GM12892 (cell line): ENCODE results near the gene ATOH8.

Source experiments
- DNase-seq: peaks from one replicate; pipeline ENCODE4 v3.0.0; 2011; ENCODE audit not compliant: insufficient read length
- FAIRE-seq: peaks from 2 replicates; lab custom pipeline; 2011; peaks lifted over from hg19 to GRCh38; lab: Jason Lieb, UNC
- POLR2A ChIP-seq: IDR thresholded peaks from 2 replicates; pipeline ENCODE4 v1.6.1; 2011; ENCODE audit warnings: low read depth, low read length, control low read depth
- POLR2AphosphoS5 ChIP-seq: IDR thresholded peaks from 2 replicates; pipeline ENCODE4 v1.6.1; 2011; ENCODE audit warnings: low read depth, low read length, control low read depth
- TAF1 ChIP-seq: IDR thresholded peaks from 2 replicates; pipeline ENCODE4 v1.6.1; 2011; ENCODE audit warnings: low read depth, mild to moderate bottlenecking, control low read depth, low read length, borderline replicate concordance

The ATOH8 gene

DNA sequence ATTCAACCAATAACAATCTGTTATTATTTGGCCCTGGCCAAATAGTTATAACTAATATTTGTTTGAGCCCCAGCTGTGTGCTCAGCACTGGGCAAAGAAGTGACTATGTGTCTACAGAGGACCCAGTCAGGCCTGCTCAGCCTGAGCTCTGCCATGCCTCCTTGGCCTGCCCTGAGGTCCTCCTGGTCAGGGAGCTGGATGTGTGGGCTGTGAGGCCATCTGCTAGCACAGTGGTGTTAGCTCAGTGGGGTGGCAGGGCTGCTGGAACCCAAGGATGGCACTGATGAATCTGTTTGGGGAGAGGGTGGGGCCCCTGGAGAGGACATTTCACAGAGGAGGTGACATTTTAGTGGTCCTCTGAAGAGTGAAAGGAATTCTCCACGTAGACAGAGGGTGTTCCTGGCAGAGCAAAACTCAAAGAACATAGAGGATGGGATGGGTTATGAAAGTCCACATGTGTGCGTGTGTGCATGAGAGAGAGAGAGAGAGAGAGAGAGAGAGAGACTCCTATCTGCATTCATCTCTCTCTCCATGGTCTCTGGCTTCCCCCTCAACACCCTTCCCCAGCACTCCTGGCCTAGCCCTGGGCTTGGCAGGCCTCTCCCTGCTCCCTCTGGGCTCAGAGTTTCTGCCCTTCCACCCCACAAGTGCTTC lies 21.2 kb upstream of the ATOH8 start:
- TF ChIP-seq POLR2AphosphoS5 (no peak), TAF1 (no peak), POLR2A (no peak)
- FAIRE-seq (no peak), DNase-seq (no peak)

DNA sequence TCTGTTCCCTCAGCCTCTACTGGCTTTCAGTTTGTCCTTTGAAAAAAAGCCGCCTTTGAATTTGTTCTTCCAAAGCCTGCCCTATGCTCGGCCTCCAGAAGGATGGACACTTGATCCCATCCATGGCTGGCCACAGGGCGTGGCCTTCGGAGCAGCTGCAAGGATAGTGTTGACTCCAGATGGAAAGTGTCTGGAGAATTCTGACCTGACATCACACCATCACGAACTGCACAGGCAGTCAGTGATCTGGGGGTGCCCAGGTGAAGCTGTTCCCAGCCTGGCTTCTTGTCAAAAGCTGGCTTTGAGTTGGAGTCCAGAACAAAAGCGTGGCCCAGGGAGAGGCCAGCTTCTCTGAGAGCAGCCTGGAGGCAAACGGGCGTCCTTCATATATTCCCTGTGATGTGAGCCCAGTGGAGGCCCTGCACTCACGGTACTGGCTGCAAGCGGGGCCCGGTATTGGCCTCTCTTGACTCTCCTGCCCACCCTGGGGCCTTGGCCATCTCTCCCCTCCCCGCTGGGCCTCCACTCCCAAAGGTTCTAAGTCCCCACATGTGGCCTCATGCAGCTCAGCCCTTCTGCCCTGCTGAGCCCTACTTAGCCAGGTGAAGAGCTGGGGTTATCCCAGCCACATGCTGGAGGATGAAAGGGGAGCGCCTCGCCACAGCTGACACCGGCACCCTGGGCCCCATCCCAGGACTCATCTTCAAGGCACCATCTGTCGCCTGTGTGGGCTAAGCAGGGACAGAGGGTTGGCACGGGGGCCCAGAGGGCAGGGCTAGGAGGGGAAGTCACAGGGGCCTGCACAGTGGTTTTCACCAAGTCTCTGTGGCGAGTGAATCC lies 20.4 kb upstream of the ATOH8 start:
- FAIRE-seq, result no peak
- no peak for TF ChIP-seq TAF1
- no peak for TF ChIP-seq POLR2AphosphoS5
- no peak for TF ChIP-seq POLR2A

DNA sequence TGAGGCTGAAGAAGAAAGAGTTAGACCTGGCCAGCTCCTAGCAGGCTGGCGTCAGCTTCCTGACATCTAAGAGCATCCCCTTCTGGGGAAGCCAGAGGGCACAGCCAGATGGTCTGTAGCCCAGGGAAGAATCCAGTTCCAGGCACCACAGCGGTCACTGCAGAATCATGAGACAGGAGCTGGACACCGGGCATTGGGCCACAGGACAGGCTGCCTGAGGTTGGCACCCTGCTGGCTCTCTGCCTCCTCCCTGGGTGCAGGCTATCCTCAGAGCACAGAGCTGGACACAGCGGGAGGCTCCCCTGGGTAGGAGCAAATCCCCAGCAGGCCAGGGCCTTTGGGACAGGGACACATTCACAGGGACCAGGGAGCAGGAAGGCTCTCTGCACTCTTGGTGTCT lies 19.8 kb upstream of the ATOH8 start:
- FAIRE-seq (no peak), DNase-seq (no peak)
- TF ChIP-seq POLR2AphosphoS5 (no peak), POLR2A (no peak), TAF1 (no peak)

More for the DNA sequence above, 20.4 kb upstream of the ATOH8 start:
- DNase-seq, result no peak

GRCh38 chr2:85734942-85735608 lies 18.7 kb upstream of the ATOH8 start:
- FAIRE-seq (no peak), DNase-seq (no peak)
- no peak for TF ChIP-seq POLR2A
- TF ChIP-seq POLR2AphosphoS5, result no peak
- TF ChIP-seq TAF1, result no peak

GRCh38 chr2:85735691-85736090 lies 18.1 kb upstream of the ATOH8 start:
- FAIRE-seq (no peak), DNase-seq (no peak)
- no peak for TF ChIP-seq POLR2AphosphoS5
- no peak for TF ChIP-seq POLR2A
- no peak for TF ChIP-seq TAF1

- TF ChIP-seq POLR2A (no peak), TAF1 (no peak), POLR2AphosphoS5 (no peak)
- FAIRE-seq (no peak), DNase-seq (no peak)
Observed at GRCh38 chr2:85736456-85737355, 17.1 kb upstream of the ATOH8 start.

DNA sequence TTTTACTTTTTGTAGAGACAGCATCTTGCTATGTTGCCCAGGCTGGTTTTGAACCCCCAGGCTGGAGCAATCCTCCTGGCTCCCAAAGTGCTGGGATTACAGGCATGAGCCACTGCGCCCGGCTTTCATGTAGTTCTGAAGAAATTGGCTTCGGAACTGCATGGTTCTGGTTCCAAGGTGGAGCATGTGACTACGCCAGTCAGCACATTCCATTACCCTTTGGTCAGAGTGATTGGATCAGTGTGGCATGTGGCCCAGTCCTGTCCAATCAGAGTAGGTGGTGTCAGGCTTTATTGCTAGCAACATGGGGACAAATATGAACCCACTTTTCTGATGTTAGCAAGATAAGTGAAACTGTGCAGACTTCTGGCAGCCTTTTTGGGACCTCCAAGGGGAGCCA lies 16.3 kb upstream of the ATOH8 start:
- no peak for DNase-seq
- TF ChIP-seq POLR2A, result no peak
- no peak for TF ChIP-seq POLR2AphosphoS5
- TF ChIP-seq TAF1, result no peak
- FAIRE-seq, result no peak

DNA sequence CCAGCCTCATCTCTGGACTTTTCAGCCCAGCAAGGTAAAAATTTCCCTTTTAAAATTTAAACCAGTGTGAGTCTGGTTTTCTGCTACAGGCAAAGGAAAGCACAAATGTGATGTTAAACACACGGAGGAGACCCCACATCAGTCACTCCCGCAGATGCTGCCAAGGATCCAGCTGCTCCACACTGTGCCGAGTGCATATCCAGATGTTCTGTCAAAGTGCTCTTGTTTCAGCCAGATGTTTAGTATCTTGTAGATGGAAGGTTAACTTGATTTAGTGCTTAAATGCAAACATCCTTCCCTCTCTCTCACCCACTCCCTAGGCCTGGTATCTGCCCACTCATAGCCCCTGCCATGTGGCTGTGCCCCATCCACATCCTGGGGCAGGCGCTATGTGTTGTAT lies 15.8 kb upstream of the ATOH8 start:
- no peak for FAIRE-seq
- no peak for DNase-seq
- no peak for TF ChIP-seq POLR2AphosphoS5
- TF ChIP-seq POLR2A, result no peak
- TF ChIP-seq TAF1, result no peak

DNA sequence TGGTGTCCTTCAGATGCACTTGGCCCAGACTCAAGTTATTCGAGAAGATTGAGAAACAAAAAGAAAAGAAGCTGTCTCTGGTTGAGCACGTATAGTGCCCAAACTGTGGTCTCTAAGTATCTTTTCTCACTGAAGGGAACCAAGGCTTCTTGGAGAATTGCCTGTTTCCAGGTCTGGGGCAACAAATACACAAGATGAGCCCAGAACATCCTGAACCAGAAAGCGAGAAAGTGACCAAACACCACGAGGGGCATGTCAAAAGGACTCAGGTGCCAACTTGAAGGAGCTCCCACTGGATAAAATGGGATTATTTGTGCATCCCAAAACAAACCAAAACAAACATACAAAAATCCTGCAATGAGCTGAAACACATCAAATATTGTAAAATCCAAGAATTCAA lies 13.6 kb upstream of the ATOH8 start:
- DNase-seq, result no peak
- TF ChIP-seq POLR2A (no peak), POLR2AphosphoS5 (no peak), TAF1 (no peak)
- FAIRE-seq, result no peak

- DNase-seq (no peak), FAIRE-seq (no peak)
- TF ChIP-seq POLR2A (no peak), POLR2AphosphoS5 (no peak), TAF1 (no peak)
Observed at GRCh38 chr2:85741211-85741832, 12.5 kb upstream of the ATOH8 start.
